Measurements from ENCODE around the gene GART.

GART gene

GRCh38 chr21:33458861-33459260, 83.1 kb downstream of the GART start:
- DNase-seq = no peak

- DNase-seq = no peak
Observed at GRCh38 chr21:33455686-33456446, 86.1 kb downstream of the GART start.
